ENCODE data around the gene ABCC1.

The ABCC1 gene

GRCh38 chr16:16127469-16128116 is 178.2 kb downstream of the ABCC1 start:
- H3K36me3 ChIP-seq (ENCODE audit: control insufficient read depth, low read length), result peaks cover 64% of the 10 kb centered on the region
- H3K27ac ChIP-seq (ENCODE audit: low read depth, low read length), result no peak overlapping the region
- H3K4me3 ChIP-seq (ENCODE audit: low read length), result no peak overlapping the region
- H4K20me1 ChIP-seq (ENCODE audit: control insufficient read depth, insufficient read depth, low read depth, low read length), result no peaks in the 10 kb centered on the region
- H3K9me2 ChIP-seq (replicated peaks; ENCODE audit: control insufficient read depth, low read length), result no peaks in the 10 kb centered on the region
- H3K4me2 ChIP-seq (ENCODE audit: low read length), result no peak overlapping the region
- no peaks in the 10 kb centered on the region for H3F3A ChIP-seq (ENCODE audit: control insufficient read depth, insufficient read depth)
- TF ChIP-seq EZH2phosphoT487 (IDR thresholded peaks at IDR 0.05; ENCODE audit: borderline replicate concordance, low read length) (no peak), CTCF (IDR thresholded peaks at IDR 0.05; ENCODE audit: low read depth, low read length, poor library complexity, severe bottlenecking) (peak; percentile 83)
- H3K4me1 ChIP-seq (ENCODE audit: control insufficient read depth, low read length), result peaks cover 3% of the 10 kb centered on the region
- H3K27me3 ChIP-seq (ENCODE audit: control insufficient read depth, low read length), result no peaks in the 10 kb centered on the region
- H3K79me2 ChIP-seq (ENCODE audit: control insufficient read depth, low read length), result no peaks in the 10 kb centered on the region
- peaks cover 7% of the 10 kb centered on the region; the same call in 1 of the 2 replicates for H3K9me3 ChIP-seq (ENCODE audit: control insufficient read depth, insufficient read depth, low read length)

GRCh38 chr16:16131204-16131603 is 181.8 kb downstream of the ABCC1 start:
- Histone ChIP-seq H3K79me2 (ENCODE audit: control insufficient read depth, low read length) (no peaks in the 10 kb centered on the region), H4K20me1 (ENCODE audit: control insufficient read depth, insufficient read depth, low read depth, low read length) (no peaks in the 10 kb centered on the region), H3K9me2 (replicated peaks; ENCODE audit: control insufficient read depth, low read length) (no peaks in the 10 kb centered on the region), H3F3A (ENCODE audit: control insufficient read depth, insufficient read depth) (no peaks in the 10 kb centered on the region), H3K36me3 (ENCODE audit: control insufficient read depth, low read length) (peaks cover 52% of the 10 kb centered on the region), H3K4me3 (ENCODE audit: low read length) (no peak overlapping the region), H3K27ac (ENCODE audit: low read depth, low read length) (no peak overlapping the region), H3K9me3 (ENCODE audit: control insufficient read depth, insufficient read depth, low read length) (no peaks in the 10 kb centered on the region), H3K27me3 (ENCODE audit: control insufficient read depth, low read length) (no peaks in the 10 kb centered on the region), H3K4me1 (ENCODE audit: control insufficient read depth, low read length) (peaks cover 3% of the 10 kb centered on the region), H3K4me2 (ENCODE audit: low read length) (no peak overlapping the region)
- no peak for TF ChIP-seq CTCF (IDR thresholded peaks at IDR 0.05; ENCODE audit: low read depth, low read length, poor library complexity, severe bottlenecking)
- no peak for TF ChIP-seq EZH2phosphoT487 (IDR thresholded peaks at IDR 0.05; ENCODE audit: borderline replicate concordance, low read length)

- H3K4me3 ChIP-seq (ENCODE audit: low read length), result no peak overlapping the region
- H3K36me3 ChIP-seq (ENCODE audit: control insufficient read depth, low read length), result peaks cover 56% of the 10 kb centered on the region
Observed at GRCh38 chr16:16131659-16132058, 182.2 kb downstream of the ABCC1 start.

More at GRCh38 chr16:16131659-16132058, 182.2 kb downstream of the ABCC1 start:
- Histone ChIP-seq H3K9me2 (replicated peaks; ENCODE audit: control insufficient read depth, low read length) (no peaks in the 10 kb centered on the region), H3K79me2 (ENCODE audit: control insufficient read depth, low read length) (no peaks in the 10 kb centered on the region), H3K27me3 (ENCODE audit: control insufficient read depth, low read length) (no peaks in the 10 kb centered on the region), H3K4me1 (ENCODE audit: control insufficient read depth, low read length) (peaks cover 3% of the 10 kb centered on the region), H3F3A (ENCODE audit: control insufficient read depth, insufficient read depth) (no peaks in the 10 kb centered on the region), H3K9me3 (ENCODE audit: control insufficient read depth, insufficient read depth, low read length) (no peaks in the 10 kb centered on the region), H3K27ac (ENCODE audit: low read depth, low read length) (no peak overlapping the region), H3K4me2 (ENCODE audit: low read length) (no peak overlapping the region), H4K20me1 (ENCODE audit: control insufficient read depth, insufficient read depth, low read depth, low read length) (no peaks in the 10 kb centered on the region)
- no peak for TF ChIP-seq EZH2phosphoT487 (IDR thresholded peaks at IDR 0.05; ENCODE audit: borderline replicate concordance, low read length)
- no peak for TF ChIP-seq CTCF (IDR thresholded peaks at IDR 0.05; ENCODE audit: low read depth, low read length, poor library complexity, severe bottlenecking)

All from DOHH2 (cell line).